ENCODE results near the gene LPP.

GRCh38 chr3:188633206-188633605 is 479.2 kb downstream of the LPP start:
- TF ChIP-seq, protein P1, sequence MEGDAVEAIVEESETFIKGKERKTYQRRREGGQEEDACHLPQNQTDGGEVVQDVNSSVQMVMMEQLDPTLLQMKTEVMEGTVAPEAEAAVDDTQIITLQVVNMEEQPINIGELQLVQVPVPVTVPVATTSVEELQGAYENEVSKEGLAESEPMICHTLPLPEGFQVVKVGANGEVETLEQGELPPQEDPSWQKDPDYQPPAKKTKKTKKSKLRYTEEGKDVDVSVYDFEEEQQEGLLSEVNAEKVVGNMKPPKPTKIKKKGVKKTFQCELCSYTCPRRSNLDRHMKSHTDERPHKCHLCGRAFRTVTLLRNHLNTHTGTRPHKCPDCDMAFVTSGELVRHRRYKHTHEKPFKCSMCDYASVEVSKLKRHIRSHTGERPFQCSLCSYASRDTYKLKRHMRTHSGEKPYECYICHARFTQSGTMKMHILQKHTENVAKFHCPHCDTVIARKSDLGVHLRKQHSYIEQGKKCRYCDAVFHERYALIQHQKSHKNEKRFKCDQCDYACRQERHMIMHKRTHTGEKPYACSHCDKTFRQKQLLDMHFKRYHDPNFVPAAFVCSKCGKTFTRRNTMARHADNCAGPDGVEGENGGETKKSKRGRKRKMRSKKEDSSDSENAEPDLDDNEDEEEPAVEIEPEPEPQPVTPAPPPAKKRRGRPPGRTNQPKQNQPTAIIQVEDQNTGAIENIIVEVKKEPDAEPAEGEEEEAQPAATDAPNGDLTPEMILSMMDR (IDR thresholded peaks at IDR 0.05; ENCODE audit: borderline replicate concordance, extremely low read depth, low read length, poor library complexity, severe bottlenecking) = no peak
- no peak for TF ChIP-seq EZH2 (IDR thresholded peaks at IDR 0.05; ENCODE audit: borderline replicate concordance, low read depth, low read length, severe bottlenecking)

Measured in DND-41 (cell line).